Central memory CD8-positive, alpha-beta T cell (primary cell): ENCODE measurements around the gene ZFP36.
"Not testable (repeated sequence)": the region's sequence is repeated elsewhere in the genome, so short reads cannot be mapped to it uniquely, and the experiment has no call there.

Experiments
- ATAC-seq: fragments of 150-1000 bp; cut with Tn5 transposase; replicated peaks from 2 replicates; pipeline ENCODE4 v1.10.0; 2022; ENCODE audit warnings: mild to moderate bottlenecking, moderate FRiP score, moderate number of reproducible peaks; ENCODE audit not compliant: poor library complexity, severe bottlenecking; ENCODE audit errors: extremely low read depth
- DNase-seq, 2 donors: peaks; one replicate each; pipeline ENCODE4 v3.0.0; 2021; ENCODE audit warnings: low spot score in 2 of 2
- H3K27ac Mint-ChIP-seq: one replicate; pipeline ENCODE4 v1.8.0; 2022; ENCODE audit warnings: low read depth, mild to moderate bottlenecking, moderate library complexity, mixed read lengths
- H3K27me3 Mint-ChIP-seq: one replicate; pipeline ENCODE4 v1.8.0; 2022; ENCODE audit warnings: mixed read lengths
- H3K36me3 Mint-ChIP-seq: one replicate; pipeline ENCODE4 v1.8.0; 2022; ENCODE audit warnings: mild to moderate bottlenecking, moderate library complexity, mixed read lengths; ENCODE audit not compliant: insufficient read depth
- H3K4me1 Mint-ChIP-seq: one replicate; pipeline ENCODE4 v1.8.0; 2022; ENCODE audit warnings: mixed read lengths
- H3K4me3 Mint-ChIP-seq: one replicate; pipeline ENCODE4 v1.8.0; 2022; ENCODE audit warnings: mild to moderate bottlenecking, moderate library complexity, mixed read lengths
- H3K9me3 Mint-ChIP-seq: one replicate; pipeline ENCODE4 v1.8.0; 2022; ENCODE audit warnings: mixed read lengths

ZFP36 gene

GRCh38 chr19:39435499-39436349 is 29.1 kb downstream of the ZFP36 start, which contains the start of gene RPS16:
TSS of gene RPS16 (minus strand) at chr19:39435949. CDS start at chr19:39435895, 54 bp downstream.
- peaks cover 42% of the 10 kb centered on the region for H3K4me1 Mint-ChIP-seq
- peaks cover 46% of the 10 kb centered on the region for H3K36me3 Mint-ChIP-seq
- H3K27me3 Mint-ChIP-seq, result no peaks in the 10 kb centered on the region
- DNase-seq, result peak; percentile 97 to 99
- peak within 1 kb of the TSS; percentile 98 for H3K27ac Mint-ChIP-seq
- ATAC-seq, result peak; percentile 91
- peak within 1 kb of the TSS; percentile 96 for H3K4me3 Mint-ChIP-seq
- no peaks in the 10 kb centered on the region for H3K9me3 Mint-ChIP-seq

GRCh38 chr19:39436350-39436716 is 29.7 kb downstream of the ZFP36 start:
- no peaks in the 10 kb centered on the region for H3K9me3 Mint-ChIP-seq
- peaks cover 43% of the 10 kb centered on the region for H3K36me3 Mint-ChIP-seq
- no peaks in the 10 kb centered on the region for H3K27me3 Mint-ChIP-seq
- ATAC-seq (no peak), DNase-seq (no peak)
- peak overlapping the region; percentile 96 for H3K4me3 Mint-ChIP-seq
- H3K4me1 Mint-ChIP-seq, result peaks cover 38% of the 10 kb centered on the region
- H3K27ac Mint-ChIP-seq, result peak overlapping the region; percentile 98

- H3K9me3 Mint-ChIP-seq, result no peaks in the 10 kb centered on the region
- no peak overlapping the region for H3K27ac Mint-ChIP-seq
- H3K4me1 Mint-ChIP-seq, result peaks cover 33% of the 10 kb centered on the region
- H3K27me3 Mint-ChIP-seq, result no peaks in the 10 kb centered on the region
- no peak overlapping the region for H3K4me3 Mint-ChIP-seq
- no peak for ATAC-seq
- peaks cover 28% of the 10 kb centered on the region for H3K36me3 Mint-ChIP-seq
- DNase-seq, result no peak
Observed at GRCh38 chr19:39438270-39438934, 31.8 kb downstream of the ZFP36 start.

GRCh38 chr19:39444598-39445195 is 38.0 kb downstream of the ZFP36 start:
- Mint-ChIP-seq H3K36me3 (peaks cover 26% of the 10 kb centered on the region), H3K27me3 (no peaks in the 10 kb centered on the region), H3K27ac (peak overlapping the region; percentile 100), H3K4me1 (peaks cover 51% of the 10 kb centered on the region), H3K9me3 (no peaks in the 10 kb centered on the region), H3K4me3 (peak overlapping the region; percentile 98)
- DNase-seq, result no peak
- ATAC-seq, result no peak

GRCh38 chr19:39445196-39446111 is 38.8 kb downstream of the ZFP36 start, which contains the start of gene SUPT5H:
TSS of gene SUPT5H (plus strand) at chr19:39445582. CDS start at chr19:39445891, 309 bp downstream.
- Mint-ChIP-seq H3K4me1 (peaks cover 59% of the 10 kb centered on the region), H3K4me3 (peak within 1 kb of the TSS; percentile 98)

GRCh38 chr19:39446365-39447084 is 39.9 kb downstream of the ZFP36 start:
- Mint-ChIP-seq H3K4me3 (peak overlapping the region; percentile 98), H3K27me3 (no peaks in the 10 kb centered on the region), H3K4me1 (peaks cover 64% of the 10 kb centered on the region), H3K27ac (peak overlapping the region; percentile 100), H3K9me3 (no peaks in the 10 kb centered on the region), H3K36me3 (peaks cover 26% of the 10 kb centered on the region)
- ATAC-seq (no peak), DNase-seq (no peak)

More at GRCh38 chr19:39445196-39446111, 38.8 kb downstream of the ZFP36 start, which contains the start of gene SUPT5H:
- H3K9me3 Mint-ChIP-seq, result no peaks in the 10 kb centered on the region
- H3K27ac Mint-ChIP-seq, result peak within 1 kb of the TSS; percentile 100
- peak; percentile 91 to 97 for DNase-seq
- H3K27me3 Mint-ChIP-seq, result no peaks in the 10 kb centered on the region
- peak; percentile 96 for ATAC-seq
- peaks cover 26% of the 10 kb centered on the region for H3K36me3 Mint-ChIP-seq

- no peak for ATAC-seq
Observed at GRCh38 chr19:39448271-39448670, 41.6 kb downstream of the ZFP36 start.

GRCh38 chr19:39449116-39449797 is 42.6 kb downstream of the ZFP36 start:
- peak overlapping the region; percentile 100 for H3K27ac Mint-ChIP-seq
- ATAC-seq, result no peak
- H3K27me3 Mint-ChIP-seq, result no peaks in the 10 kb centered on the region
- peak overlapping the region; percentile 98 for H3K4me3 Mint-ChIP-seq
- H3K9me3 Mint-ChIP-seq, result no peaks in the 10 kb centered on the region
- H3K4me1 Mint-ChIP-seq, result peaks cover 81% of the 10 kb centered on the region
- peaks cover 45% of the 10 kb centered on the region for H3K36me3 Mint-ChIP-seq
- DNase-seq, result no peak

More at GRCh38 chr19:39448271-39448670, 41.6 kb downstream of the ZFP36 start:
- H3K27me3 Mint-ChIP-seq, result no peaks in the 10 kb centered on the region
- no peak for DNase-seq
- peak overlapping the region; percentile 100 for H3K27ac Mint-ChIP-seq
- H3K9me3 Mint-ChIP-seq, result no peaks in the 10 kb centered on the region
- peak overlapping the region; percentile 98 for H3K4me3 Mint-ChIP-seq
- peaks cover 38% of the 10 kb centered on the region for H3K36me3 Mint-ChIP-seq
- H3K4me1 Mint-ChIP-seq, result peaks cover 80% of the 10 kb centered on the region

- H3K27ac Mint-ChIP-seq, result peak overlapping the region; percentile 30
- not testable (repeated sequence) for ATAC-seq, H3K4me3 Mint-ChIP-seq, DNase-seq, H3K9me3 Mint-ChIP-seq, H3K27me3 Mint-ChIP-seq
- H3K4me1 Mint-ChIP-seq, result peaks cover 71% of the 10 kb centered on the region
- H3K36me3 Mint-ChIP-seq, result peaks cover 43% of the 10 kb centered on the region
Observed at GRCh38 chr19:39451257-39451656, 44.6 kb downstream of the ZFP36 start.
